Gastroesophageal sphincter (tissue), 3 donors: ENCODE results near the gene ABCA7.

Source experiments
- EP300 ChIP-seq: sonication (generic); formaldehyde crosslinking; IDR thresholded peaks from one replicate; pipeline ENCODE4 v1.6.1; 2017; ENCODE audit warnings: antibody characterized with exemption, mild to moderate bottlenecking
- POLR2AphosphoS5 ChIP-seq: sonication (generic); formaldehyde crosslinking; IDR thresholded peaks from one replicate; pipeline ENCODE4 v1.6.1; 2017; ENCODE audit warnings: antibody characterized with exemption
- TF ChIP-seq, protein P1 (sequence below), 4 experiments: fragments of 200-600 bp in 2 of 4; fragments of 450-650 bp in 2 of 4; sonication (generic) in 1 of 4; IDR thresholded peaks; one replicate each; pipeline ENCODE4 v1.5.1; 2017 to 2019; ENCODE audit warnings: antibody characterized with exemption in 4 of 4, mild to moderate bottlenecking in 2 of 4, moderate library complexity in 2 of 4

DNA sequence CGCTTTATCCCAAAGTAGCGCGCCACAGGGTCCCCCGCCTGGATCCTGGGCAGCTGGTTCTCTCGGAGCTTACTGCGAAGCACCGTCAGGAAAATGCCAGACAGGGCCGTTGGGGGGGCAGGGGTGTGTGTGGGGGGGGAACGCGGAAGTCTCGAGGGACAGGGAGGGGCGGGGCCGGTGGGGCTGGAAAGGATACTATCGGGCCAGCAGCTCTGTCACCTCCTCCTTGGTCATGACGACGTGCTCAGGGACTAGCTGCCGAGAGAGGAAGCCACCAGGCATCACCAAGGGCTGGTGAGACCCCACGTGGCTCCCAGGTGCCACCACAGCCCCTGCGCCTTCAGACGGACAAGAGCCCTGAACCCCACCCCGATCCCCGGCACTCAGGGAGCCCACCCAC is 50.0 kb downstream of the ABCA7 start:
- TF ChIP-seq, protein P1, sequence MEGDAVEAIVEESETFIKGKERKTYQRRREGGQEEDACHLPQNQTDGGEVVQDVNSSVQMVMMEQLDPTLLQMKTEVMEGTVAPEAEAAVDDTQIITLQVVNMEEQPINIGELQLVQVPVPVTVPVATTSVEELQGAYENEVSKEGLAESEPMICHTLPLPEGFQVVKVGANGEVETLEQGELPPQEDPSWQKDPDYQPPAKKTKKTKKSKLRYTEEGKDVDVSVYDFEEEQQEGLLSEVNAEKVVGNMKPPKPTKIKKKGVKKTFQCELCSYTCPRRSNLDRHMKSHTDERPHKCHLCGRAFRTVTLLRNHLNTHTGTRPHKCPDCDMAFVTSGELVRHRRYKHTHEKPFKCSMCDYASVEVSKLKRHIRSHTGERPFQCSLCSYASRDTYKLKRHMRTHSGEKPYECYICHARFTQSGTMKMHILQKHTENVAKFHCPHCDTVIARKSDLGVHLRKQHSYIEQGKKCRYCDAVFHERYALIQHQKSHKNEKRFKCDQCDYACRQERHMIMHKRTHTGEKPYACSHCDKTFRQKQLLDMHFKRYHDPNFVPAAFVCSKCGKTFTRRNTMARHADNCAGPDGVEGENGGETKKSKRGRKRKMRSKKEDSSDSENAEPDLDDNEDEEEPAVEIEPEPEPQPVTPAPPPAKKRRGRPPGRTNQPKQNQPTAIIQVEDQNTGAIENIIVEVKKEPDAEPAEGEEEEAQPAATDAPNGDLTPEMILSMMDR (IDR thresholded peaks at IDR 0.05): no peak
- TF ChIP-seq POLR2AphosphoS5 (no peak), EP300 (no peak)
